ENCODE results near the gene WNT5A.

DNA sequence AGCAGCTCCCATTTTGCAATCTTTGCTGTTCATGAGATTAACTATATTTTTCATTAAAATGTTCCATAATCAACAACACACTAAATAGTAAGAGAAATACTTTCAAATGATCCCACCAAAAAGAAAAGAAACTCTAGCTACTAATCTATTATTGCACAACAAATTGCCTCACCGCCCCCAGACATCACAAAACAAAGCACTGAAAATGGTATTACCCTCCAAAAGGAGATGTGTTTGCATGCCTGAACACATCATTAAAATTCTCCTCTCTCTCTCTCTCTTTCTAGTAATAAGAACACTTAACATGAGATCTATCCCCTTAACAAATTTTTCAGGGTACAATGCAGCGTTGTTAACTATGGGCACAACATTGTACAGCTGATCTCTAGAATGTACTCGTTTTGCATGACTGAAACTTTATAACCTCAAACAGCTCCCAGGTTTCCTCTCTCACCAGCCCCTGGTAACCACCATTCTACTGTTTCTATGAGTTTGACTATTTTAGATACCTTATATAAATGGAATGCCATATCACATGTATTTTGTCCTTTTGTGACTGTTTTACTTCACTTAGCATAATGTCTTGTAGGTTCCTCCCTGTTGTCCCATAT lies 33.1 kb downstream of the WNT5A start:
- no peak for TF ChIP-seq CTCF (optimal IDR thresholded peaks at IDR 0.05 in 1 of 3, IDR thresholded peaks at IDR 0.05 in 1 of 3, conservative IDR thresholded peaks at IDR 0.05 in 1 of 3; ENCODE audit: extremely low read depth in 1 of 3, insufficient read depth in 2 of 3, low read length in 3 of 3)
- no peak for TF ChIP-seq EZH2 (IDR thresholded peaks at IDR 0.05; ENCODE audit: low read length)
